Type B pancreatic cell (in vitro differentiated cells): ENCODE results near the gene ZKSCAN1. TPM values are rescaled to one million over a fixed set of nuclear protein-coding genes. Genes with fewer than 3 reads are reported as not detected.
"Not testable (repeated sequence)": the region's sequence is repeated elsewhere in the genome, so short reads cannot be mapped to it uniquely, and the experiment has no call there.

Experiments
- DNase-seq: peaks from one replicate; pipeline ENCODE4 v3.0.0; 2021; ENCODE audit warnings: mixed read lengths; ENCODE audit not compliant: unreplicated experiment; ENCODE audit errors: extremely low spot score
- H3K27ac Mint-ChIP-seq: 2 replicates; pipeline ENCODE4 v1.8.0; 2021; ENCODE audit warnings: mild to moderate bottlenecking, mixed read lengths
- H3K27me3 Mint-ChIP-seq: 2 replicates; pipeline ENCODE4 v1.8.0; 2021; ENCODE audit warnings: mixed read lengths
- H3K36me3 Mint-ChIP-seq: 2 replicates; pipeline ENCODE4 v1.8.0; 2021; ENCODE audit warnings: mixed read lengths
- H3K4me1 Mint-ChIP-seq: one replicate; pipeline ENCODE4 v1.8.0; 2021; ENCODE audit warnings: mixed read lengths; ENCODE audit not compliant: unreplicated experiment
- H3K4me3 Mint-ChIP-seq: 2 replicates; pipeline ENCODE4 v1.8.0; 2021; ENCODE audit warnings: mild to moderate bottlenecking, mixed read lengths
- H3K9me3 Mint-ChIP-seq: 2 replicates; pipeline ENCODE4 v1.8.0; 2021; ENCODE audit warnings: mixed read lengths
- CTCF ChIP-seq: fragments of 200-600 bp; sonication (generic); conservative IDR thresholded peaks from 2 replicates; pipeline ENCODE4 v1.5.0; 2021; ENCODE audit warnings: antibody characterized with exemption, mild to moderate bottlenecking
- total RNA-seq: library from RNA; stranded (reverse); gene quantifications from 2 replicates; pipeline ENCODE4 v1.2.1, GENCODE V29; 2021; ENCODE audit warnings: low replicate concordance

Gene ZKSCAN1
- total RNA-seq, 1 donor from 2014 or later: 157 TPM

- no peak within 1 kb of the TSS for H3K27ac Mint-ChIP-seq
- no peaks in the 10 kb centered on the region for H3K36me3 Mint-ChIP-seq
- DNase-seq: no peak
- H3K9me3 Mint-ChIP-seq: no peaks in the 10 kb centered on the region
- no peak for TF ChIP-seq CTCF
- H3K4me1 Mint-ChIP-seq: no peaks in the 10 kb centered on the region
- no peak within 1 kb of the TSS for H3K4me3 Mint-ChIP-seq
- peaks cover 18% of the 10 kb centered on the region for H3K27me3 Mint-ChIP-seq
These were observed 39.4 kb upstream of the ZKSCAN1 start, which contains the start of gene AZGP1 for GRCh38 chr7:99975782-99976521. Gene AZGP1, minus strand, starts transcription at chr7:99976031. Its CDS starts 11 bp downstream, at chr7:99976020.

DNA sequence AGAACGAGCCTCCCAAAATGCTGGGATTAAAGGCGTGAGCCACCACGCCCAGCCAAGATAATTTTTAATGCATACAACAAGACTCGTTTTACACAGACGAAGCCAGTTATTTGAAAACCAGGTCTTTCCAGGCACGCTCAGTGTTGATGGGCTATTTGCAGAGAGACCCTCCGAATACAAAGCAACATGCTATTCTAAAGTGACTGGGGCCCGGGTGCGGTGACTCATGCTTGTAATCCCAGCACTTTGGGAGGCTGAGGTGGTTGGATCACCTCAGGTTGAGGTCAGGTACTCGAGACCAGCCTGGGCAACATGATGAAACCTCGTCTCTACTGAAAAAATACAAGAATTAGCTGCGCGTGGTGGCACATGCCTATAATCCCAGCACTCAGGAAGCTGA lies 38.8 kb upstream of the ZKSCAN1 start:
- Mint-ChIP-seq H3K9me3 (no peaks in the 10 kb centered on the region), H3K27ac (no peak overlapping the region), H3K36me3 (no peaks in the 10 kb centered on the region), H3K4me1 (no peaks in the 10 kb centered on the region), H3K27me3 (peaks cover 21% of the 10 kb centered on the region), H3K4me3 (no peak overlapping the region)
- no peak for TF ChIP-seq CTCF
- DNase-seq: no peak

- not testable (repeated sequence) for H3K4me1 Mint-ChIP-seq, H3K9me3 Mint-ChIP-seq, H3K36me3 Mint-ChIP-seq, H3K4me3 Mint-ChIP-seq, H3K27ac Mint-ChIP-seq, DNase-seq
- TF ChIP-seq CTCF: peak; percentile 85
- H3K27me3 Mint-ChIP-seq: peaks cover 23% of the 10 kb centered on the region
These were observed 35.6 kb upstream of the ZKSCAN1 start for GRCh38 chr7:99979814-99980225.

DNA sequence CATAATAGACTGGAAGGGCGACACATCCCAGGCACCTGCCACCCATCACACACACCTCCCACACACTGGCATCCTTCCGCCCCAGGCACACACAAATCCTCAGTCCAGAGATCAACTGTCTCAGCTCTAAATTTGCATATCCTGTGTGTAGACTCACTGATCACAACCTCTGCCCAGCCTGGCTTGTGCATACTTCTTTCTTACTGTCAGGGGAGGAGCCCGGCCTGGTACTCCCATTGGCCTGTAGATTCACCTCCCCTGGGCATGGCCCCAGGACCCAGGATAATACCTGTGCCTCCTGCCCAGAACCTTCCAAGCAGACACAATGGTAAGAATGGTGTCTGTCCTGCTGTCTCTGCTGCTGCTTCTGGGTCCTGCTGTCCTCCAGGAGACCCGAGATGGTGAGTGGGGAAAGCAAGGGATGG lies 34.9 kb upstream of the ZKSCAN1 start:
- H3K9me3 Mint-ChIP-seq, H3K36me3 Mint-ChIP-seq, H3K4me1 Mint-ChIP-seq, DNase-seq, H3K27ac Mint-ChIP-seq, H3K4me3 Mint-ChIP-seq: not testable (repeated sequence)
- H3K27me3 Mint-ChIP-seq: peaks cover 22% of the 10 kb centered on the region

- not testable (repeated sequence) for DNase-seq, H3K27ac Mint-ChIP-seq, H3K4me1 Mint-ChIP-seq, H3K4me3 Mint-ChIP-seq, H3K9me3 Mint-ChIP-seq, H3K36me3 Mint-ChIP-seq
- H3K27me3 Mint-ChIP-seq: peaks cover 21% of the 10 kb centered on the region
These were observed 34.3 kb upstream of the ZKSCAN1 start for GRCh38 chr7:99981066-99981465.

DNA sequence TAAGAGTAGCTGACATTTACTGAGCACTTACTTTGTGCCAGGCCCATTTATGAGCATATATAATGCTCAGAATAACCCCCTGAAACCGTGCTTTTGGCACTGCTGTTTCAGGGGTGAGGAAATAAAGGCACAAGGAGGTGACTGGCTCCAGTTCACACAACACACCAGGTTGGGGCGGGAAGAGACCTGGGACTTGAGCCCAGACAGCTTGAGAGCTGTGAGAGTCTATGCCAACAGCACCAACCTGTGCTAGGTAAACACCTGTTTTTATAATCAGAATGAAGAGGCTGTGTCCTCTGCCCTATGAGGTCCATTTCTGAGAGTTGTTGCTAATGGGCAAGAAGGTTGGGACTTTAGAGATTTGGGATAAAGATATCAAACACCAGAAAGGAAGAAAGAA lies 30.8 kb upstream of the ZKSCAN1 start:
- no peak overlapping the region for H3K4me3 Mint-ChIP-seq
- no peak for DNase-seq
- no peak for TF ChIP-seq CTCF
- no peaks in the 10 kb centered on the region for H3K9me3 Mint-ChIP-seq
- H3K4me1 Mint-ChIP-seq: no peaks in the 10 kb centered on the region
- H3K27me3 Mint-ChIP-seq: peaks cover 24% of the 10 kb centered on the region
- H3K36me3 Mint-ChIP-seq: no peaks in the 10 kb centered on the region
- no peak overlapping the region for H3K27ac Mint-ChIP-seq

GRCh38 chr7:99987306-99987705 lies 28.1 kb upstream of the ZKSCAN1 start:
- H3K36me3 Mint-ChIP-seq, H3K27ac Mint-ChIP-seq, H3K9me3 Mint-ChIP-seq, DNase-seq, H3K4me3 Mint-ChIP-seq, H3K4me1 Mint-ChIP-seq: not testable (repeated sequence)
- peaks cover 25% of the 10 kb centered on the region for H3K27me3 Mint-ChIP-seq
